NOMO-1 treated with dmso at 0.1 percent for 144 hours (cell line): Measurements from ENCODE around the gene TJP1.
"Not testable (repeated sequence)": the region's sequence is repeated elsewhere in the genome, so short reads cannot be mapped to it uniquely, and the experiment has no call there.

ENCODE experiments used
- DNase-seq: peaks from one replicate; lab custom pipeline; 2025; ENCODE audit not compliant: unreplicated experiment; lab: John Stamatoyannopoulos, UW

TJP1 gene

DNA sequence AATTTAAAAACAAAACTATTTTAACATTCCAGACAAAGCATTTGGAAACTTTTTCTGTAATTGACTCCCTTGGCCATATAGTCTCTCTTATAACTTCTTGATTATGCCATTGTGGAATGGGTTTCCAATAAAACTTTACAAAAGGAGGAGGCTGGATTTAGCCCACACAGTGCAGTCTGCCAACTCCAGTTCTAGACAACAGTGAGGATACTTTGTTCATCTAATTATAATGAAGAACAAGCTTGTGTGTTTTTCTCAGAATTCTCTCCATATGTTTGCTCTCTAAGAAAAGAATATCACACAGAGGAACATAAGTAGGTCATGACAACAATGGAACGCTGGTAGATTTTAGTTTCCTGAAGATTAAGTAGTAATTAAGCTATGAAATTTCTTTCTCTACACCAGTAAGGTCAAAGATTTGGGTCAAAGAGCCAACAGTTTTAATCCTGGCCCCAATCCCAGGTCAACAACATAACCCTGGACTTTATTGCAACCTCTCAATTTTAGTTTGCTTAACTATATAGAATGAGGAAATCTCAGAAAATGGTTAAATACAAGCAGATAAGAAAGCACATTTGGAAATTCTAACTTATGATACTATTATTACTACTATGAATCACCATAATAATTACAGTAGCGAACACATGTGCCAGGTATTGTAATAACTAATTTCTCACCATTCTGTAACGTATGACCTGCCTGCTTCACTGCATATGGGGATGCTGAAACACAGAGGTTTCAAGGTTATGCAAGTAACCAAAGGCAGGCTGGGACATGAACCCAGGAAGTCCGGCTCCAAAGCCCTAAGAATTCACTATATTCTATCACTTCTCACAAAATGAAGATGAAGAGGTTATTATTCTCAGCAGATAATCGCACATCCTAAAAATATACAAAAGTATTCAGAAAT, 65.7 kb downstream of the TJP1 start:
- DNase-seq = no peak

DNA sequence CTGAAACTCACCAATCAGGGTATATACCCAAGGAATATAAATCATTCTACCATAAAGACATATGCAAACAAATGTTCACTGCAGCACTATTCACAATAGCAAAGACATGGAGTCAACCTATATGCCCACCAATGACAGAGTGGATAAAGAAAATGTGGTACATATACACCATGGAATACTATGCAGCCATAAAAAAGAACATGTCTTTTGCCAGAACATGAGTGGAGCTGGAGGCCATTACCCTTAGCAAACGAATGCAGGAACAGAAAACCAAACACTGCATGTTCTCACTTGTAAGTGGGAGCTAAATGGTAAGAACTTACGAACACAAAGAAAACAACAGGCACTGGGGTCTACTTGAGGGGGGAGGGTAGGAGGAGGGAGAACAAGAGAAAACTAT, 68.3 kb downstream of the TJP1 start:
- not testable (repeated sequence) for DNase-seq

DNA sequence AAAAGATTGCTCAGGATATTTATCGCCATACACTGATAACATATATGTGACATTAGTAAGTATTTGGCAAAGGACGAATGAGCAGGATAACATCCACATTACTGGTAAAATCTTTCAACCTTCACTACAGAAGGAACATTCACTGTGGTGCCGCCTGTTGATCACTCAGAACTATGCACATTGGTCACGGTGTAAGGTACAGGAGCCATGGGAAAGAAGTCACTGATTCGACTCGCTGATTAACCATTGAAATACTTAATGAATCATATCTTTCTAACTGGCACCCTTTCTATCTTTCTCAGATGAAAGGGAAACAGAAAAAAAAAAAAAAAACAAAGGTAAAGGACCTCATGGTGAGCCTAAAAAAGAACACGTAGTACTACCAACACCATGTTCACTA, 68.8 kb downstream of the TJP1 start:
- no peak for DNase-seq

DNA sequence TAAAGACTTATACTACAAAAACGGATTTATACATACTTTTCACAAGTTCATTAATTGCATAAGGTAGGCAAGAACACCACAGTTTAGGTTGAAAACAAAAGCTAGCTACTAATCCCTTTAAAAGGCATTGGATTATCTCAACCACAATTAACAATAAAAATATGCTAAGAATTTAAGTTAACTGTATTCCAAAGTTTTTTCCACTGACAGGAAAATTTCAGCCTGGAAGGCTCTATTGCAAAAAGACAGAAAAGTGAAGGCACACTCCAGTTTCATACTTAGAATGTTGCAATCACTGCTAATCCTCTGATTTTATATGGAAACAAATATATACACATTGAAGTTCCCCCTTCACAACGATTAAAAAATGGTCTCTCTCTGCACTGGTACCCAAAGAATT, 71.5 kb downstream of the TJP1 start:
- no peak for DNase-seq

DNA sequence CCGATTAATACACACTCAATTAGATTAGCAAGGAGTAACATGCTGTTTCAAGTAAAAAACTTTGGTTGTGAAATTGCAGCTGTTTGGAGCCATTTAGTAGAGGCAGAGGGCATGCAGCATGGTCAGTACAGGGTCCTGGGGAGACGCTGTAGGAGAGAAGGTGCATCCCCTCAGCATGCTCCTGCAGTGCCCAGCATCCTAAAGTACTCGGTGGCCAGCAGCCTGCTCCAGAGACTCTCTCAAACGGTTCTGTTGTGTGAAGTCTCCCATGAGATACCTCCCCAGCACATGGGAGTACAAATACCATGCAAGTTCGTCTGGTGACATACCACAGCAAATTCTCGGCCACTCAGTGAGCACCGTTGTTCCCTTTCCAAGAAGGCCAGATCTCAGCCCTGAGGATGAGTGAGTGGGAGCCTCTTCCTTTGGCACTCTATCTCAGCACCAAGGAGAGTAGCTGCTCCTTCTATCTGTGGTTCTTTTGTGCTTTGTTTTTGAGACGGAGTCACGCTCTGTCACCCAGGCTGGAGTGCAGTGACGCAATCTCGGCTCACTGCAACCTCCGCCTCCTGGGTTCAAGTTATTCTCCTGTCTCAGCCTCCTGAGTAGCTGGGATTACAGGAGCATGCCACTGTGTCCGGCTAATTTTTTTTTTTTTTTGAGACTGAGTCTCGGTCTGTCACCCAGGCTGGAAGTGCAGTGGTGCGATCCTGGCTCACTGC, 72.7 kb downstream of the TJP1 start:
- no peak for DNase-seq

DNA sequence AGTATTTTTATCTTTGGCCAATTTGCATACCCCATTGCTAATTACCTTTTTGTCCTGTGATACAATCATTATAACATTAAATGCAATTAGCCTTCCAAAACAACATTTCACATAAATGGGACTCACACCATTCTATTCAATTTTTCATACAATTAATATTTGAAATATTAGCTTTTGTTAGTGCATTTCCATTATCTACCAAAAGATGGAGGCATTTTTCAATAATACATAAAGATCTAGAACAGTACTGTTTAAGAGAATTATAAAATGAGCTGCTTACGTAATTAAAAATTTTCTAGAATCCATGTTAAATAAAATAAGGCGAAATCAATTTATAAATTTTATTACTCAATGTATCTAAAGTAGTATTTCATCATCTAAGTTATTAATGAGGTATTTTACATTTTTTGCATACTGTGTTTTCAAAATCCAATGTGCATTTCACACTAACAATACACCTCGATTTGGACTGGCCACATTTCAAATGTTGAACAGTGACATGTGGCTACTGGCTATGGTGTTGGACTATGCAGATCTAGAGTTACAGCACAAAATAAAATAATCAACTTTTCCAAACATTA, 74.3 kb downstream of the TJP1 start:
- DNase-seq = no peak

DNA sequence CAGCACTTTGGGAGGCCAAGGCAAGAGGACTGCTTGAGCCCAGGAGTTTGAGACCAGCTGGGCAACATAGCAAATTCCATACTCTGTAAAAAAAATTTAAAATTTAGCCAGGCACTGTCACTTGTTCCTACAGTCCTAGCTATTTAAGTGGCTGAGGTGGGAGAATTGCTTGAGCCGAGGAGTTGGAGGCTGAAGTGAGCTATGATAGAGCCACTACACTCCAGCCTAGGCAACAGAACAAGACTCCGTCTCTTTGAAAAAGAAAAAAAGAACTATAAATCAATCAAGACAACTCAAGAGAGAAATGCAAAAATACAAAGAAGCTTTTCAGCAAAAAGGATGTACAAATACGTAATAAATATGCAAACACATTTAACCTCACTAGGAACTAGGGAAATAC, 78.8 kb downstream of the TJP1 start:
- no peak for DNase-seq

DNA sequence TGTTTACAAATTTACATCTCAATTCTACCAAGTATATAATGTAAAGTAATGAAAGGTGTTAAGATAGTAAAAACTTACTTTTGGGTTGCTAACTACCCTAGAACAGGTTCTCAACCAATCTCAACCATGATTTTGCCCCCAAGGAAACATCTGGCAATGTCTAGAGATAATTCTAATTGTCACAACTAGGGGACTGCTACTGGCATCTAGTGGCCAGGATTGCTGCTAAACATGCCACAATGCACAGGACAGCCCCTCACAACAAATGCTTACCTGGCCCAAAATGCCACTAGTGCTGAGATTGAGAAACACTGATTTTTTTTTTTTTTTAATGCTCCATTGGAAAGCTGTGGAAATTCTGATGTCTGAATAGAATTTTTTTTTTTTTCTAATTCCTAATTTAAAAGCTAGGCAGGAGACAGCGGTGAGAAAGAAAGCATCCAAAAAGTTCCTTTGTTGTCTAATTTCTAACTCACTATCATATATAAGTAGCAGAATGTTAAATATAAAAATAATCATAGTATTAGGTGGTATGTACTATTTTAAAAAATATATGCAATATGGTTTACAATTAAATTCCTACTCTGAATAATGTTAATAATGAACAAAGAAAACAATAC, 81.5 kb downstream of the TJP1 start:
- no peak for DNase-seq

DNA sequence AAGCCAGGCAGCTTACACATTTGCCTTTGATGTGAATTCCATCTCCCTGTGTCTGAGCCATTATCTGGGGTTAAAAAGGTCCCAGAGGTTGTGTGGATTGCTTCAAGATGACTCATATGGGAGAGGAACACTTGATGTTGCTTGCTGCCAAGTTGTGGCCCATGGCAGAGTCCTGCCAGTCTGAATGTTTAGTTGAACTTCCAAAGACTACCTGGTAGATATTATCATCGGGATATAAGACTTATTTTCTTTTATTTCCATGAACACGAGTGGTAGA, 85.6 kb downstream of the TJP1 start:
- no peak for DNase-seq

DNA sequence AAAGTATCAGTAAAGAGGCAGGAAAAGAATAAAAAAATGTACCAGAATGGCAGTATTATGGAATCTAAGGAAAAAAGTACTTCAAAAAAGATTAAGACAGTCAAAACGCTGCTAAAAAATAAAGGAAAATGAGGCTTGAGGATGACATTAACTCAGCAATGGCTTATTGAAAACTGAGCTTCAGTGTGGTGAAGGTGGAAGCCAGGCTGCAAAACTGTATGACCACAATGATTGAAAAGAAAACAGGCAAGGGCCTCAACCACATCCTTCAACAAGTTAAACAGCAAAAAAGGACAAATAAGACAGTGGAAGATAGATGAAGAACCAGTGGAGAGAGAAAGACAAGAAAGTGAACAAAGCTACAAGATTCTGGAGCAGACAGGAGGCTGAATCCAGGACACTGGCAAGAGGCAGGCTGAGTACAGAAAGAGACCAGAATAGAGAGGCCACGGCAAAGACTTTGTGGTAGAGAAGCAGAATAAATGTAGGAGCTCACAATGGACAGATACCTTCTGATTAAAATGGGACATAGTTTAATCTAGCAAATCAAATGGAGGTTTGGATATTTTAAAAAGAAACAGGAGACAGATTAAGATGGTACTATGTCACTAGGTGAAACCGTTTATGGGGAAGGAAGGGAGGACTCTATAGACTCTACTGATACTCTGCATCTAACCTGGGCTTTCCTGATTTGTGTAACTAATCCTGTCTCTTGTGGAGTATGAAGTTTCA, 86.1 kb downstream of the TJP1 start:
- no peak for DNase-seq

DNA sequence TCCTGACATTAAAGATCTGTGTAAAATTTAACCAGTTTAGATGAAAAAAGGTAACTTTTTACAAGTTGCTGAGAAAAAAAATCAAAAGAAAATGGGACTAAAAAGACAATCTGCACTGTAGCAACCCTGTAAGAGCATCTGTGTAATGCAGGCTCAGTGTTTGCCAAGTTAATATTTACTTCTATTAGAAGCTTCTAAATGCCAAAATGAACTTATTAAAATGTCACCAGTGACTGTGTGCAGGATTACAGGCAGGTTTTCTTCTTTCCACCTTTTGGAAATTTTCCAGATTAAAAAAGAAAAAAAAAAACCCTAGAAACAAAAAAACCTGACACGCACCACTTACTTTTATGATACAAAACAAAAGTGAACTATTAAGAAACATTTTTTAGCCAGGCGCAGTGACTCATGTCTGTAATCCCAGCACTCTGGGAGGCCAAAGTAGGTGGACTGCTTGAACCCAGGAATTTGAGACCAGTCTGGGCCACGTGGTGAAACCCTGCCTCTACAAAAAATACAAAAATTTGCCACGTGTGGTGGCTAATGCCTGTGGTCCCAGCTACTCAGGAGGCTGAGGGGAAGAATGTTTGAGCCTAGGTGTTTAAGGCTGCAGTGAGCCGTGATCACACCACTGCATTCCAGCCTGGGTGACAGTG, 87.2 kb downstream of the TJP1 start:
- no peak for DNase-seq

DNA sequence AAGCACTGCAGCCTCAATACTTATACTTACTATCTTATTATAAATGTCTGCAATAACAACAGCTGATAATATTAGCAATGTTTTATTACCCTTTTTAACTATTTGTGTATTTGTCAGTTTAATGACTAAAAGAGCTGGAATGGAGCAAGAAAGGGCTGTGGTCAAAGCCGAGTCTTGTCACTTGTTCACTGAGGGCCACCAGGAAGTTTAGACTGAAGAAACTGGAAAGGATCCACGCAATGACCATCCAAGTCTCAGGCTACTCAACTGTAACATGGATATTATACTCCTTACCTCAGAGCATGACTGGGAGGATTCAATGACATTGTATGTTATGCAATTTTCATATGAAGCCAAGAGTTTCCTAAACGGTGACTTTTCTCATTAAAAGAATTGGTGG, 90.4 kb downstream of the TJP1 start:
- no peak for DNase-seq

DNA sequence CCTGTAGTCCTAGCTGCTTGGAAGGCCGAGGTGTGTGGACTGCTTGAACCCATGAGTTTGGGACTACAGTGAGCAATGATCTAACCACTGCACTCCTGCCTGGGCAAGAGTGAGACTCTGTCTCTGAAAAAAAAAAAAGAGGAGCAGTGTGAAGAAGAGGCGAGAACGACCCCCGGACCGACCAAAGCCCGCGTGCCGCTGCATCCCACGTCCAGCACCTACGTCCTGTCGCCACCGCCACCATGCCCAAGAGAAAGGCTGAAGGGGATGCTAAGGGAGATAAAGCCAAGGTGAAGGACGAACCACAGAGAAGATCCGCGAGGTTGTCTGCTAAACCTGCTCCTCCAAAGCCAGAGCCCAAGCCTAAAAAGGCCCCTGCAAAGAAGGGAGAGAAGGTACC, 91.8 kb downstream of the TJP1 start:
- DNase-seq = not testable (repeated sequence)

DNA sequence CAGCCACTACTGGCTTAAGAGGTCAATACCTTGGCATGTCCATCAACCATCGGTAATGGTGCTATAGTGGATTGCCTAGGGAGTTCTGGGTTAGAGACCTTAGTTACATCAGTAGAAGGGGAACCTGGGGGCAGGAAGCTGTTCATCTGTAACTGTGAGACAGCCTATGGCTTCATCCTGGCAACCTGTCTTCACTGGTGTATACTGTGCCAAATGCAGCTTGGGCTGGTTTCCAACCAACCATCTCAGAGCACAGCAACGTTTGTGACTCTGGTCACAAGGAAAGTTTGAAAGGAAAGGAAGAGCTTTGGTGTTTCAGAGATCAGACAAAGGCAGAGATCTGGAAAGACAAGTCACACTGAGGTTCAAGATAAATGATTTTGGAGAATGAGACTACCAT, 93.8 kb downstream of the TJP1 start:
- DNase-seq = no peak

DNA sequence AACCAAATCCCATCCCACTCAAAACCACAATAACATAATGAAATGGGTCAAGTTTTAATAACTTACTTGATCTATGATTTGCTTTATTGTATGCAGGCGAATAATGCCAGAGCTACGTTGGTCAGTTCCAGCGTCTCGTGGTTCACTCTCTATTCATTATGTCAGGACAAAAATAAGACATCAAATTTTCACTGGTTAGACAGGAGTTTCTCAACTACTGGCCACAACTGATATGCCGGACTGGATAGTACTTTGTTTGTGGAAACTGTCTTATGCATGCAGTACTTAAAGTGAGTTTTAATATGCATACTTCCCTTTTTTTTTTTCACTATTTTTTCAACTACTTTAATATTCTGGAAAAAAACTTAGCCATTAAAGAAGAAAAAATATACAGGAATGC, 94.4 kb downstream of the TJP1 start:
- DNase-seq = no peak

DNA sequence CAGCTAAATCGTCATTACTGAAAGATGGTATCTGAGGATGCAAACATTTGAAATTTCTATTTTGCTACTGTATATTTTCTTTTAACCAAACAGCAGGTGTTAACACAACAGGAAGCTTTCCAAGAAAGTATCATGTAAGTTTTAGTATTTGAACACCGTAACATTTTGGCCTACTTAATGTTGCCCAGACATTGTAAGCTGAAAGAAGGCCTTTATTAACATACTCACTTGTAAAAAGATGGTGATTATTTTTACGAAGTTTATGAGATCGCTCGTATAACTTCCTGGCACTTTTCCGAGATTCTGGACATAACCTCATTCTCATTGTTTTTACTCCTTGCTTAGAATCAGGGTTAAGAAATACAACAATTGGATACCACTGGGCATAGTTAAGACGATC, 95.7 kb downstream of the TJP1 start:
- no peak for DNase-seq

DNA sequence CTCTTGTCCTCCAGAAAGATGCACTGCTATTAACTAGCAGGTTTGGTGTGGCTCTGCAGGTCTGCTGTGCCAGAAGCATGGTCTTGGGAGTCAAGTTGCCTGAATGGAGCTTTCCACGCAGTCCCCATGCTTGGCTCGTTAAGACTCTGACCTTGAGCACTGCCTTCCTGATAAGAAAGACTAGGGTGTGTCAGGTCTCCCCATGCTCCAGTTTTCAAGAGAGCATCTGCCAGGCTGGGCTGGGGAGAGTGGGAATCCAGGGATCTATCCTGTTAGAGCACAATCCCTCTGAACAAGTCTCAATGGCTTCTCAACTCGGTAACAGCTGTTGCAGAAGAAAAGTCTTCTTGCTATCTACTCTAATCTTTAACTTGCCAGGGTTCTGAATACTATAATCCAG, 98.2 kb downstream of the TJP1 start:
- DNase-seq = no peak

DNA sequence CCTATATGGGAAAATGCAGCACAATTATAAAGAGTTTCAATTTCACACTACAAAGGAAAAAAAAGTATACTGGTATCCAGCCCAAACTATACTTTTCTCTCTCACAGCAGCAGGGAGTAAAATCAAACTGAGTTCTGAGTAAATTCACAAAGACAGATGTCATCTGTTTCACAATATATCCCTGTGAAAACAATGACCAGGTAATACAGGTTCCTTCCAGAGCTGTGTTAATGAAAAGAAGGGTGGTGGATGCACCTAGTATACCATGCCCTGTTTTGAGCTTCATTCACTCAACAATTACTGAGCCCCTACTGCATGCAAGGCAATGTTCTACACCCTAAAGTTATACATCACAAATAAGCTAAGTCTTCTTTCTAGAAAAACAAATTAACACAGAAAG, 108.5 kb downstream of the TJP1 start:
- no peak for DNase-seq

DNA sequence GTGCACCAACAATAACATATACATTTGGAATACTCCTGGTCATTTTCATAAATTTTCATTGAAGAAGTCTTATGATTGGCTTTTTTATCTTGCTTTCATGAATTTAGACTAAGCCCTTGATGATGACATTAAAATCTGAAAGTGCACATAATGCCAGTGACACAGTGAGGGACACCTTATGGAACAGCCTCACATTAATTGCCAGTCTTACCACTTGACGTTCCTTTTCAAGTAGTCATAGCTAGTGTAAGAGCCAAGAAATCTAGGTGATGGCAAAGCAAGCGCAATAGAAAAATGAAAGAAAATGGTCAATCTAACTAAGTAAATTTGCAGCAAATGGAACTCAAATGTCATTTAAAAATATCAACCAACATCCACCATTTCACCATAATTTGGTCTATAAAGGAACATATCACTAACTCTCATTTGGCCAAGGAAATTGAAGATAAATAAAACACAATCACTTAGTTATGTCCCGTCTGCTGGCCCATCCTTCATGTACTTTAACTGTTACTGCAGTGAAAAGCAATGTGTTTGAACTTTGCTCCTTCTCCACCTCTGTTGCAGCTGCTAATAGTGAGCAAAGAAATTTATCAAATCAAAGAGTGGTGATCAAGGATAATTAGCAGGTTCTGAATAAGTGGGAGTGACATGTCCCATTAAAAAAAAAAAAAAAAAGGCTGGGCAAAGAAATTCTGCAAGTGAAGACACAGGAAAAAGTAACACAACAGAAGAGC, 110.0 kb downstream of the TJP1 start:
- no peak for DNase-seq

DNA sequence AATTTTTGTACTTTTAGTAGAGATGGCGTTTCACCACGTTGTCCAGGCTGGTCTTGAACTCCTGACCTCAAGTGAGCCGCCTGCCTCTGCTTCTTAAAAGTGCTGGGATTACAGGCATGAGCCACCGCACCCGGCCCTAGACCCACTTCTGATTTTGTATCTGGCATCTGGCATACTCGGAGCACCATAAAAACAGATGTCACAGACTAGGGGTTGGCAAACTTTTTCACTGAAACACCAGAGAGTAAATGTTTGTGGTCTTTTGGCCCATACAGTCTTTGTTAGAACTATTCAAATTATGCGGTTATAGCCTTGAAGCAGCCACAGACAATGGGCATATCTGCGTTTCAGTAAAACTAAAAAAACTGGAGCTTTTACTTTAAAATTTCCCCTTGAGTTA, 110.7 kb downstream of the TJP1 start:
- no peak for DNase-seq
